CD4-positive, alpha-beta T cell treated with Interleukin-17A for 4 hours (primary cell): ENCODE data around the gene ZNF316.

Experiments used
- DNase-seq: peaks from one replicate; pipeline ENCODE4 v3.0.0-alpha.2; 2020; ENCODE audit warnings: mixed read lengths

Gene ZNF316

DNA sequence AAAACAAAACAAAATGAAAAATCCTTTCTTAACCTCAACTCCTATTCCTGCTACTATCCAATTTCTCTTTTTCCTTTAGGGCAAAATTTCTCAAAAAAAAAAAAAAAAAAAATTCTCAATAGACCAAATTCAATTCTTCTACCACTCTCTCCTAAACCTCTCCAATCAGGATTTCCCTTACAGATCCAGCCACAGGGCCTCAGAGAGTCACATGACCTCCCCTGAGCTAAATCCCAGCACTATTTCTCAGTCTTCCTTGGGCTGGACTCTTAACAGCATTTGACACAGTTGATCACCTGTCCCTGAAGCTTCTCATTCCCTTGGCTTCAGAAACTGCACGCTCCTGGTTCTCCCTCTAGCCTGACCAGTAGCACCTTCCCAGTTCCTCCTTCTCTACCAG lies 64.7 kb downstream of the ZNF316 start:
- no peak for DNase-seq
